Measurements from ENCODE around the gene CELF2. TPM values are rescaled to one million over a fixed set of nuclear protein-coding genes. Genes with fewer than 3 reads are reported as not detected.
"Not testable (repeated sequence)": the region's sequence is repeated elsewhere in the genome, so short reads cannot be mapped to it uniquely, and the experiment has no call there.

The CELF2 gene
- total and polyA plus RNA-seq, 2 donors from 2014 or later: 1.7 to 39.2 TPM

- Histone ChIP-seq H3K4me1 (ENCODE audit: control insufficient read depth in 2 of 3, insufficient read depth in 2 of 3, low read depth in 1 of 3, low read length in 3 of 3) (no peaks in the 10 kb centered on the region), H3K27ac (ENCODE audit: low read depth in 2 of 2, low read length in 2 of 2) (no peak overlapping the region), H3K9me3 (ENCODE audit: control insufficient read depth in 2 of 3, insufficient read depth in 1 of 3, low read length in 3 of 3) (no peaks in the 10 kb centered on the region), H3K9ac (ENCODE audit: low read length in 3 of 3) (no peak overlapping the region), H3K36me3 (ENCODE audit: control insufficient read depth in 2 of 3, insufficient read depth in 3 of 3, low read length in 3 of 3) (no peaks in the 10 kb centered on the region), H3K27me3 (ENCODE audit: control insufficient read depth, insufficient read depth, low read length) (no peaks in the 10 kb centered on the region), H3K4me3 (ENCODE audit: low read length in 3 of 3) (no peak overlapping the region)
- TF ChIP-seq CTCF (IDR thresholded peaks at IDR 0.05; ENCODE audit: borderline replicate concordance, extremely low read depth, insufficient read depth): no peak
- DNase-seq (no peak), FAIRE-seq (no peak)
- intact Hi-C loops (cut with DNase I): no loop called here
Observed at GRCh38 chr10:11125004-11125403, 107.3 kb downstream of the CELF2 start.

GRCh38 chr10:11127017-11127416, 109.3 kb downstream of the CELF2 start:
- not testable (repeated sequence) for FAIRE-seq

GRCh38 chr10:11131112-11131639, 113.5 kb downstream of the CELF2 start:
- Histone ChIP-seq H3K27ac (ENCODE audit: low read depth in 2 of 2, low read length in 2 of 2) (no peak overlapping the region), H3K9me3 (ENCODE audit: control insufficient read depth in 2 of 3, insufficient read depth in 1 of 3, low read length in 3 of 3) (no peaks in the 10 kb centered on the region), H3K4me1 (ENCODE audit: control insufficient read depth in 2 of 3, insufficient read depth in 2 of 3, low read depth in 1 of 3, low read length in 3 of 3) (no peaks in the 10 kb centered on the region), H3K9ac (ENCODE audit: low read length in 3 of 3) (no peak overlapping the region), H3K36me3 (ENCODE audit: control insufficient read depth in 2 of 3, insufficient read depth in 3 of 3, low read length in 3 of 3) (no peaks in the 10 kb centered on the region), H3K4me3 (ENCODE audit: low read length in 3 of 3) (no peak overlapping the region), H3K27me3 (ENCODE audit: control insufficient read depth, insufficient read depth, low read length) (no peaks in the 10 kb centered on the region)
- intact Hi-C loops (cut with DNase I): no loop called here
- TF ChIP-seq CTCF (IDR thresholded peaks at IDR 0.05; ENCODE audit: borderline replicate concordance, extremely low read depth, insufficient read depth): no peak
- FAIRE-seq: no peak
- no peak for DNase-seq

More at GRCh38 chr10:11127017-11127416, 109.3 kb downstream of the CELF2 start:
- H3K36me3 ChIP-seq (ENCODE audit: control insufficient read depth in 2 of 3, insufficient read depth in 3 of 3, low read length in 3 of 3); H3K27ac ChIP-seq (ENCODE audit: low read depth in 2 of 2, low read length in 2 of 2); DNase-seq; H3K4me3 ChIP-seq (ENCODE audit: low read length in 3 of 3); H3K4me1 ChIP-seq (ENCODE audit: control insufficient read depth in 2 of 3, insufficient read depth in 2 of 3, low read depth in 1 of 3, low read length in 3 of 3); intact Hi-C loops (cut with DNase I); H3K27me3 ChIP-seq (ENCODE audit: control insufficient read depth, insufficient read depth, low read length); H3K9me3 ChIP-seq (ENCODE audit: control insufficient read depth in 2 of 3, insufficient read depth in 1 of 3, low read length in 3 of 3); H3K9ac ChIP-seq (ENCODE audit: low read length in 3 of 3): not testable (repeated sequence)

- Histone ChIP-seq H3K36me3 (ENCODE audit: control insufficient read depth in 2 of 3, insufficient read depth in 3 of 3, low read length in 3 of 3) (no peaks in the 10 kb centered on the region), H3K4me3 (ENCODE audit: low read length in 3 of 3) (no peak overlapping the region), H3K27ac (ENCODE audit: low read depth in 2 of 2, low read length in 2 of 2) (no peak overlapping the region), H3K9ac (ENCODE audit: low read length in 3 of 3) (no peak overlapping the region), H3K27me3 (ENCODE audit: control insufficient read depth, insufficient read depth, low read length) (no peaks in the 10 kb centered on the region), H3K9me3 (ENCODE audit: control insufficient read depth in 2 of 3, insufficient read depth in 1 of 3, low read length in 3 of 3) (no peaks in the 10 kb centered on the region), H3K4me1 (ENCODE audit: control insufficient read depth in 2 of 3, insufficient read depth in 2 of 3, low read depth in 1 of 3, low read length in 3 of 3) (no peaks in the 10 kb centered on the region)
- intact Hi-C loops (cut with DNase I): no loop called here
- no peak for TF ChIP-seq CTCF (IDR thresholded peaks at IDR 0.05; ENCODE audit: borderline replicate concordance, extremely low read depth, insufficient read depth)
- DNase-seq: no peak
- no peak for FAIRE-seq
Observed at GRCh38 chr10:11134411-11134810, 116.7 kb downstream of the CELF2 start.

All from kidney (tissue), 14 donors.